ENCODE results near the gene LAMA2. TPM values are rescaled to one million over a fixed set of nuclear protein-coding genes. Genes with fewer than 3 reads are reported as not detected.
A peak's percentile ranks its signal among the peaks of the same experiment; 100 is the strongest.

LAMA2 gene
- total RNA-seq, 4 donors from 2014 or later = 115 to 153 (median 134) TPM

- no peak for TF ChIP-seq EP300 (IDR thresholded peaks at IDR 0.05)
- TF ChIP-seq POLR2AphosphoS5 (IDR thresholded peaks at IDR 0.05) = no peak
- intact Hi-C loops (cut with DNase I) = no loop called here
- Histone ChIP-seq H3K4me1 (peaks cover 3 to 13% (median 8%) of the 10 kb centered on the region in 4 donors), H3K9me3 (no peaks in the 10 kb centered on the region), H3K4me3 (peak overlapping the region; percentile 58 to 67 (median 64)), H3K36me3 (no peaks in the 10 kb centered on the region), H3K27me3 (no peaks in the 10 kb centered on the region), H3K27ac (replicated peaks in 1 of 4) (no peak overlapping the region)
- no peak for DNase-seq (ENCODE audit: extremely low spot score)
- WGBS = 55% methylated on average over 2 of the region's 2 CpGs
These were observed 968 bp downstream of the LAMA2 start for GRCh38 chr6:128883906-128884305.

GRCh38 chr6:128885381-128885780 lies 2.4 kb downstream of the LAMA2 start:
- no peaks in the 10 kb centered on the region for H3K36me3 ChIP-seq
- WGBS = 78% methylated on average over 5 of the region's 5 CpGs
- H3K27me3 ChIP-seq = no peaks in the 10 kb centered on the region
- peak overlapping the region; percentile 58 to 67 (median 64) for H3K4me3 ChIP-seq
- H3K9me3 ChIP-seq = no peaks in the 10 kb centered on the region
- no peak for DNase-seq (ENCODE audit: extremely low spot score)
- H3K4me1 ChIP-seq = peaks cover 3 to 13% (median 8%) of the 10 kb centered on the region in 4 donors
- peak overlapping the region in 1 of 4 donors; percentile 30 for H3K27ac ChIP-seq (replicated peaks in 1 of 4)
- intact Hi-C loops (cut with DNase I) = no loop called here
- no peak for TF ChIP-seq POLR2A (IDR thresholded peaks at IDR 0.05; ENCODE audit: low read depth)
- TF ChIP-seq CTCF (IDR thresholded peaks at IDR 0.05) = no peak
- no peak for TF ChIP-seq EP300 (IDR thresholded peaks at IDR 0.05)
- no peak for TF ChIP-seq POLR2AphosphoS5 (IDR thresholded peaks at IDR 0.05)

GRCh38 chr6:128886706-128887105 lies 3.8 kb downstream of the LAMA2 start:
- H3K27ac ChIP-seq (replicated peaks in 1 of 4) = peak overlapping the region in 1 of 4 donors; percentile 30
- DNase-seq (ENCODE audit: extremely low spot score) = no peak

GRCh38 chr6:128888444-128889175 lies 5.7 kb downstream of the LAMA2 start:
- no peaks in the 10 kb centered on the region for H3K9me3 ChIP-seq
- H3K27me3 ChIP-seq = no peaks in the 10 kb centered on the region
- TF ChIP-seq POLR2A (IDR thresholded peaks at IDR 0.05; ENCODE audit: low read depth) (no peak), CTCF (IDR thresholded peaks at IDR 0.05) (no peak), EP300 (IDR thresholded peaks at IDR 0.05) (no peak), POLR2AphosphoS5 (IDR thresholded peaks at IDR 0.05) (no peak)
- H3K4me1 ChIP-seq = no peaks in the 10 kb centered on the region
- no peaks in the 10 kb centered on the region for H3K36me3 ChIP-seq
- WGBS = 93% methylated on average over 5 of the region's 5 CpGs
- no peak for DNase-seq (ENCODE audit: extremely low spot score)
- no peak overlapping the region for H3K27ac ChIP-seq (replicated peaks in 1 of 4)
- intact Hi-C loops (cut with DNase I) = no loop called here
- peak overlapping the region; percentile 58 to 67 (median 64) for H3K4me3 ChIP-seq

More at GRCh38 chr6:128886706-128887105, 3.8 kb downstream of the LAMA2 start:
- Histone ChIP-seq H3K36me3 (no peaks in the 10 kb centered on the region), H3K4me1 (peaks cover under 1 to 13% (median 8%) of the 10 kb centered on the region in 4 donors), H3K27me3 (no peaks in the 10 kb centered on the region), H3K4me3 (peak overlapping the region; percentile 58 to 67 (median 64)), H3K9me3 (no peaks in the 10 kb centered on the region)
- intact Hi-C loops (cut with DNase I) = no loop called here
- no peak for TF ChIP-seq POLR2A (IDR thresholded peaks at IDR 0.05; ENCODE audit: low read depth)
- no peak for TF ChIP-seq POLR2AphosphoS5 (IDR thresholded peaks at IDR 0.05)
- TF ChIP-seq CTCF (IDR thresholded peaks at IDR 0.05) = no peak
- no peak for TF ChIP-seq EP300 (IDR thresholded peaks at IDR 0.05)

- 80% methylated on average over 5 of the region's 5 CpGs for WGBS
- H3K4me1 ChIP-seq = no peaks in the 10 kb centered on the region
- H3K27ac ChIP-seq (replicated peaks in 1 of 4) = no peak overlapping the region
- TF ChIP-seq POLR2A (IDR thresholded peaks at IDR 0.05; ENCODE audit: low read depth) (no peak), CTCF (IDR thresholded peaks at IDR 0.05) (no peak), EP300 (IDR thresholded peaks at IDR 0.05) (no peak), POLR2AphosphoS5 (IDR thresholded peaks at IDR 0.05) (no peak)
- H3K9me3 ChIP-seq = no peaks in the 10 kb centered on the region
- no peak for DNase-seq (ENCODE audit: extremely low spot score)
- H3K27me3 ChIP-seq = no peaks in the 10 kb centered on the region
- intact Hi-C loops (cut with DNase I) = no loop called here
- peak overlapping the region in 2 of 4 donors; percentile 21 to 67 for H3K4me3 ChIP-seq
- no peaks in the 10 kb centered on the region for H3K36me3 ChIP-seq
These were observed 6.9 kb downstream of the LAMA2 start for GRCh38 chr6:128889870-128890269.
